Amniotic stem cell (primary cell): ENCODE results near the gene FAR1.

Experiments
- DNase-seq: peaks from one replicate; lab custom pipeline; 2025; lab: John Stamatoyannopoulos, UW

Gene FAR1

GRCh38 chr11:13669544-13670488, 1.3 kb downstream of the FAR1 start:
- no peak for DNase-seq

DNA sequence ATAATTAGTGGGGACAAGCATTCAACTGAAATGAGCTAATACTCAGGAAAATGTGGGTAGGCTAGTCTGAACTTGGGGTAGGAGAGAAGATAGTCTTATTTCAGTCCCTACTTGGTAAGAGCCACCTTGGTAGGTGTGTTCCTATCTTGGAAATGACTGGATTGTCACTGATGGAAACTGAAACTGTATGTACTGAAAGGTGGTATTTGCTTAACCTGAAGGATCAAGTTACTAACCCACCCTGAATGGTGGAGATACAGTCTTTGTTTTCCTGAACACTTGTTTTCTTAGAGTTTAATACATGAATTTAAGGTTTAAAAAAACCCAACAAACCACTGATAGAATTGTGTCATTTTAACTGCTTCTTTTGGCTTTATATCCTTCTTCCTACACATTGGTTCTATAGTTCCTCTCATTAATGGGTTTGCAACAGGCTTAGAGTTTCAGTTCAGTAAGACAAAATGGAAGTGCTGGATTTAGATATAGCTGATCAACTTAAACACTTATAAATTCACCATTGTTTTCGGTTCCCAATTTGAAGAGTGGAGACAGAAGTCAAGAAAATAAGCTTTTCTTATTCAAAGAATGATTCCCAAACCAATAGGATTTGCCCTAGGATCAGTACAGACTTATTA, 4.2 kb downstream of the FAR1 start:
- no peak for DNase-seq

DNA sequence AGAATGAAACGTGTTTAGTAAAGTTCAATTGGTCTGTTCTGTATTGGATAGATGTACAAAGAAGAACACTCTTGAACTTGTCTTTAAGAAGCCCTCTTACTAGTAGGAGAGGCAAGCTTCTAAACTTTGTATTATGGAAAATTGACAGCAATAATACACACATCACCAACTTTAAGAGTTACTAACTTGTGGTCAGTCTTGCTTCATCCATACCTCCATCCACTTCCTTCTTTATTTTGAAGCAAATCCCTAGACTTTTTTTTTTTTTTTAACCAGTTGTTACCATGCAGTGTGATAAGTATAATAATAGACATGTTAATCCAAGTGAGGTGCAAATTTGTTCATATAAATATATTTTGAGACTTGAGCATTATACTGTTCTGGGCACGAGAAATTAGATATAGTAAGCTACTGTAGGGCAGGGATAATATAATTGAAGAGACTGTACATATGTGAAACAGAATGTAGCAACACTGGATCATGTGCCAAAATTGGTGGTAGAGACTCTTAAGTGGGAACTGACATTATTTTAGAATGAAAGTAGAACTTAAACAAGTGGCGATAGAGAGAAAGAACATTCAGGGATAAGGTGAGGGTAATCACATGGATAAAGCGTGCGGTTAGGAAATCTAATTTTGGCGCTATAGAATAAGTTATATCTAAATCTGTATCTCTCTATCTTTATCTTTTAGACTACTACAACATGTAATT, 6.5 kb downstream of the FAR1 start:
- no peak for DNase-seq

- DNase-seq = no peak
Observed at GRCh38 chr11:13676576-13676975, 8.1 kb downstream of the FAR1 start.

- no peak for DNase-seq
Observed at GRCh38 chr11:13679768-13680167, 11.3 kb downstream of the FAR1 start.

GRCh38 chr11:13680501-13681264, 12.2 kb downstream of the FAR1 start:
- no peak for DNase-seq

GRCh38 chr11:13681446-13681845, 13.0 kb downstream of the FAR1 start:
- DNase-seq = no peak

DNA sequence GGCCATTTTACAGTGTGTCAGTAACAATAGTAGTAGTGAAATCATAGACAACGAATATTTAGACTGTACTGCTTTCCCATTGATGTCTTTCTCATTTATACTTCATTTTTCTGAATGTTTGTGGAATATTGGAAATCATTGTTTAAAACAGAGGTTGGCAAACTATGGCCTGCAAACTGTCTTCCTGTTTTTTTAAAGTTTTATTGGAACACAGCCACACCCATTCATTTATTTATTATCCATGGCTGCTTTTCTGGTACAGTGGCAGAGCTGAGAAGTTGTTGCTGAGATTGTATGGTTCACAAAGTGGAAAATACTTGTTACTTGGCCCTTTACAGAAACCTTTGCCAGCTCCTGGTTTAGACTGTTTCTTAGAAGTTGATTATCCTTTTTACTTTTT, 13.7 kb downstream of the FAR1 start:
- no peak for DNase-seq

GRCh38 chr11:13685461-13686108, 17.1 kb downstream of the FAR1 start:
- DNase-seq = no peak

DNA sequence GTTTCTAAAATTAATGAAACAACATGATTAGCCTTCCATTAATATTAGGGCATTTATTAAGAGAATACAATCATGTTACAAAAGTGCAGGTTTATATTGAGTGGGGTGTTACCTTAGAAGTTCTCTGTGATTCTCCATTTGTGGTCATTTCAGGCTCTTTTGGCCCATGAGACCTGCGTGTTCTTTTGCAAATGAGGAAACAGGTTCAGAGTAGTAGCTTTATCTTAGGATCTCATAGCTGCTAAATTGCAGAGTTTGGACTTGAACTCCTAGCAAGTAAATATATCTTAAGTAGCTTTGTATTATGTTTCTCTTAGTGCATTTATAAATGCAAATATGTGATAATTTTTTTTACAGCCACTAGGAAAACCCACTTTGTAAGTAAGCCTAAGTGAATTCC, 18.3 kb downstream of the FAR1 start:
- no peak for DNase-seq

- no peak for DNase-seq
Observed at GRCh38 chr11:13687271-13687670, 18.8 kb downstream of the FAR1 start.

DNA sequence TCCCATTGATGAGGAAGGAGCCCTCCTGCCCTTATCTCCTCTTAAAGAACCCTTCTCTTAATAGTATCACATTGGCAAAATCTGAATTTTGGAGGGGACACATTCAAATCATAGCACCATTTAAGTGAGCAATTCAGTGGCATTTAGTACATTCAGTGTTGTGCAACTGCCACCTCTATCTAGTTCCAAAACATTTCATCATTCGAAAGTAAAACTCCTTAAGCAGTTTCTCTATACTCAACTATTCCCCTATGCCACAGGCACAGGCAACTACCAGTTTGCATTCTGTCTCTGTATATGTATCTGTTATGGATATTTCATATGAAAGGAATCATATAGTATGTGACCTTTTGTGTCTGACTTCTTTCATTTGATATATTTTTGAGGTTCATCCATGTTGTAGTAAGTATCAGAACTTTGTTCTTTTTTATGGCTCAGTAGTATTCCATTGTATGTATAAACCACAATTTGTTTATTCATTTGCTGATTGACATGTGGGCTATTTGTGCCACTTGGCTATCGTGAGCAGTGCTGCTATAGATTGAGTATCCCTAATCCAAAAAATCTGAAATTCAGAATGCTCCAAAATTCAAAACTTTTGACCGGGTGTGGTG, 22.9 kb downstream of the FAR1 start:
- DNase-seq = no peak

GRCh38 chr11:13692172-13692571, 23.7 kb downstream of the FAR1 start:
- DNase-seq = no peak

GRCh38 chr11:13694115-13694514, 25.6 kb downstream of the FAR1 start:
- DNase-seq = no peak

GRCh38 chr11:13695886-13696285, 27.4 kb downstream of the FAR1 start:
- no peak for DNase-seq

GRCh38 chr11:13697710-13698109, 29.2 kb downstream of the FAR1 start:
- DNase-seq = no peak

DNA sequence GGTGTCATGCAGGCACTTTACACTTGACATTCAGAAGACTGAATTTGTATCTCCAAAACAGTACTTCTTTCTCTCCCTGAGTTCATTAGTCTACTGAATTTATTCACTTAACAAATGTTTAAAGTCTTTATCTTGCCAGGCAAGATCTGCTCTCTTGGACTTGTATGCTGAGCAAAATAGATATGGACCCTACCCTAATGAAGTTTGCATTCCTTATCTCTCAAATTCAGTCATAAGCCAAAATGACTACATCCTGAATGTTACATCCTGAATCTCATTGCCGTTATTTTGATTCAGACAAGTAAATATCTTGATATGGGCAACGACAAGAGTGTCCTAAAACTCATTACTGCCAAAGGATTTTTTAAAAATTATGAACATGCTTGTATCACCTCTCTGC, 29.7 kb downstream of the FAR1 start:
- DNase-seq = no peak

DNA sequence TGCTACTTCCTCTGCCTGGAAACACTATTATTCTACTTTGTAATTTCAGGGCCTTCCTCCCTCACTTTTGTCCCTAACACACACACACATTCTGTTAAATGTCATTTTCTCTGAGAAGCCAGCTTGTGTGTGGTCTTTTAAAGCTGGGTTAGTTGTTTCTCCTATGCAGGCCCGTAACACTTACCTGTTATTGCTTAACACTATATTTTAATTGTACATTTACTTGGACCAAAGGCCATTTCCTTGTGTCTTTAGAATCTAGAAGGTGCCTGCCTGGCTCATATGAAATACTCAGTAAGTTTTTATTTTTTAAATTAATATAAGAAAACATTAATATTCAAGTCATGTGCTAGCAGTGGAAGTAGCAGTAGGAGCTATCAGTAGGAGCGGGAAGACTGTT, 30.6 kb downstream of the FAR1 start:
- no peak for DNase-seq

- no peak for DNase-seq
Observed at GRCh38 chr11:13699870-13700269, 31.4 kb downstream of the FAR1 start.

DNA sequence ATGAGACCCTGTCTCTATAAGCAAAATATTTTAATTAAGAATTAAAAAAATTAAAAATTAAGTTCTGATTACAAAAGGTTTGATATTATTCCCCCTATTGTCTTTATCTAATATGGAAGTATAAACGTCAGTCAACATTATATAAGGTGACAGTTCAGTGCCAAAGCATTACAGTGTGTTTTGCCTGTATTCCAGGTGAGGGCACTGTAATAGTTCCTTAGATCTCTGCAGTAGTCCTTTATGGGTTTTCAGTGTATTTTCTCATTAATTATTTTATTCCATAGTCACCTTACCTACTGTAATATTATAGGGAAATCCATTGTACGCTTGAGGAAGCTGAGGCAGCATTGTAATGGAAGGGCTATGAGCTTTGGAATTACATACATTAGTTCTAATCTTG, 33.0 kb downstream of the FAR1 start:
- DNase-seq = no peak

DNA sequence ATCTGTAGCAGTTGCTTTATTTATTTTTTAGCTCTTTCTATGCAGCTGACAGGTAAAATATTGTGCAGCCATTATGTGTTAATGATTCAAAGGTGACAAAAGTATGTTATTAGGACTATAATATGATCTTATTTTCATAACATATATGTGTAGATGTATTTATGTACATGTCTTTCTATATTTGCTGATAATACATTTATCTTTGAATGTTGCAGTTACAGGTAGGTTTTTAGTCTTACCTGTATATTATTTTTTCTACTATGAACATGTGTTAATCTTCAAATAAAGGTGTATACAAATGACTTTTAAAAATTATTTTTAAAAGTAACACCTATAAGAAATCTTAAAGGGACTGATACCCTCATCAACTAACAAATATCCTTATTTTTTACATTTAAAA, 33.6 kb downstream of the FAR1 start:
- no peak for DNase-seq
